NCI-H2227 (cell line): Measurements from ENCODE around the gene TMEM62.
"Not testable (repeated sequence)": the region's sequence is repeated elsewhere in the genome, so short reads cannot be mapped to it uniquely, and the experiment has no call there.

ENCODE experiments used
- DNase-seq: peaks from one replicate; lab custom pipeline; 2025; ENCODE audit not compliant: unreplicated experiment; lab: John Stamatoyannopoulos, UW

The TMEM62 gene

GRCh38 chr15:43175656-43176309 is 42.4 kb downstream of the TMEM62 start:
- not testable (repeated sequence) for DNase-seq

- DNase-seq: not testable (repeated sequence)
These were observed 43.8 kb downstream of the TMEM62 start for GRCh38 chr15:43177147-43177546.

DNA sequence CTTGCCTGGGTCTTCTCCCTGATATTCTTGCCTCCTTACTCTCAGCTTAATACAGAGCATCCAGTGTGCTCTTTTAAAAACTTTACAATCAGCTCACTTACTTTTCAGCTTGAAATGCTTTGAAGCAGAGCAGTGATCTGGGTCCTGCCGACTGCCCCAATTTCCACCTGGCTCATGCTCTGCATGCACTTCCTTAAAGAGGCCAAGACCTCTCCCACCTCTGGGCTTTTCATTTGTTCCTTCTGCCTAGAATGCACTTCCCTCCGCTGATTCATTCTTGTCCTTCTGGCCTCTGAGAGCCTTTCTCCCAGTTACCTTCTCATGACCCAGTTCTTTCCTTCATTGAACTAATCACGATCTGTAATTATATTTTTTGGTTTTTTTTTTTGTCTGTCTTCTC is 49.9 kb downstream of the TMEM62 start:
- no peak for DNase-seq

- no peak for DNase-seq
These were observed 51.2 kb downstream of the TMEM62 start for GRCh38 chr15:43184407-43185124.

GRCh38 chr15:43185157-43186002 is 52.0 kb downstream of the TMEM62 start, which contains the start of gene CCNDBP1:
CCNDBP1 (plus strand) TSS chr15:43185403; CDS start chr15:43185499, 96 bp downstream.
- peak; percentile 87 for DNase-seq

DNA sequence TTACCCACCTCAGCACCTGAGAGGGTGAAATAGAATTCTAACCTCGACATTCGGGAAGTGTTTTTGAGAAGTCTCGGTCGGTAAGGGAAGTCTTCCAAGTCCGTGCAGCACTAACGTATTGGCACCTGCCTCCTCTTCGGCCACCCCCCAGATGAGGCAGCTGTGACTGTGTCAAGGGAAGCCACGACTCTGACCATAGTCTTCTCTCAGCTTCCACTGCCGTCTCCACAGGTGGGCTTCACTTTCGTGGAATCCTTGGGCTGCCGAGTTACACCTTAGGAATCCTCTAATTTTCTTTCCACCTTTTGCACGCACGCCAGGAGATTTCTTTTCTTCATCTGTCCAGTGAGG is 52.6 kb downstream of the TMEM62 start:
- DNase-seq: no peak

DNA sequence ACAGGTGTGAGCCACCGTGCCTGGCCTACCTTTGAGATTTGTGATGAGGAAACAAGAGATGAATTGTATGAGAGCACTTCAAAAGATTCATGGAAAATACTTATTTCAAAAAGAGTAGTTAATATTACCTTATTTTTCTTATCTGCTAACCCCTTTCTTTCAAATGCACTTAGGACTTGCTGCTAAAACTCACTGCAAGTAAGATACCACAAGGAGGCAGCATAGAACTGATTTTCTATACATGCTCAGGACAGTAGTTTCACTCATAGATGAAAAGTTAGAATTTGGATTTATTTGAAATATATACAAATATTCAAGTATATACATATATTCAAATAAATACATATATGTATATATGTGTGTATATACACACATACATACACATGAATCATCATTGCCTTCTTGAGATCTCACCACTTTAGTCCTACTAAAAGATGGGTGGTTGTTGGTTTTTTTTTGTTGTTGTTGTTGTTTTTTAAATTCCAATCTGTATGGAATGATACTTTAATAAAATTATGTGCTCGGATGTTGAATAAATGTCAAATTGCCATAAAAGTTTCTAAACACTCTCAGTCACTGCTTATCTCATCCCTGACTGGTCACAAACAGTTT is 54.3 kb downstream of the TMEM62 start:
- DNase-seq: peak; percentile 37

DNA sequence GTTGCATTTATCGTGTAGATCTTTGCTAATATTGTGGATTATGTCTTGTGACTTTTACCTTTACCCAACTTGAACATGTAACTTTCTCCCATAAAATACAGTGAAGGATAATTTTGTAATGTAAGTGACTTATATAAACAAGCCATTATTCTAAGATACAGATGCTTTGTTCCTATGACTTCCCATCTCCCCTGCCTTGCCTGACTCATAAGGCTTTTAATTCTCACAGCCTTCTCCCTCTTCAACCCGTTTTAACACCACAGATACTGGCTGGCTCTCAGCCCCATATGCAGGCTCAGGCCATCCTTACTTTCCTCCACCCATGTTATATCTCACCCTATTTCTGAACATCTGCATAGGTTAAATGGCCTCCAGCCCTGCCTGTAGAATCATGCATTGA is 55.9 kb downstream of the TMEM62 start:
- DNase-seq: no peak

GRCh38 chr15:43190178-43190577 is 56.8 kb downstream of the TMEM62 start:
- no peak for DNase-seq

GRCh38 chr15:43193710-43194109 is 60.3 kb downstream of the TMEM62 start:
- DNase-seq: no peak

GRCh38 chr15:43194795-43195194 is 61.4 kb downstream of the TMEM62 start:
- no peak for DNase-seq

DNA sequence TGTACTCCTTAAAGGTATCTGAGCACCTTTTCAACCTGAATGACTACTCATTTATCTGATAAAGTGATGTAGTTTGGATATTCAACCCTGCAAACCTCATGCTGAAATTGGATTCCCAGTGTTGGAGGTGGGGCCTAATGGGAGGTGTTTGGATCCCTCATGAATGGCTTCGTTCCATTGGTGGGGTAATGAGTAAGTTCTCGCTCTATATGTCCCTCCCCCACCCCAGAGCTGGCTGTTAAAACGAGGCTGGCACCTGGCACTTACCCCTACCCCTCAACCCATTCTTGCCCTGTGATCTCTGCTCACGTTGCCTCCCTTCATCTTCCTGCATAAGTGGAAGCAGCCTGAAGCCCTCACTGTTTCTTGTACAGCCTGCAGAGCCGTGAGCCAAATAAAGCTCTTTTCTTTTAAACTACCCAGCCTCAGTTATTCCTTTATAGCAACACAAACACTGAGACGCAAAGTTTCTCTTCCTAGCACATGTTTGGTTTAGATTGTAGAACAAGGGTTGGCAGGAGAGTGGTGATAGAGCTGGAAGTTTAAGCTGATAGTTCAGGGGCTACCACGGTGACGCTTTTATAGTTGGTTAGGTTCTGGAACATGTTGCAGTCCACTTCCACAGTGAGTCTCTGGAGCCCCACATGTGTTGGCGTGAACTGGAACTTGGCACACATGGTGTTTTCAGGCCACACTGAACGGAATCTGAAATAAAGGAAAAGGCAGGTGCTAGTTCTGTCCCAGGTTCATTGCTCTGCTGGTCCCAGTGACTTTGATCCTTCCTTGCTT is 63.6 kb downstream of the TMEM62 start:
- DNase-seq: no peak

DNA sequence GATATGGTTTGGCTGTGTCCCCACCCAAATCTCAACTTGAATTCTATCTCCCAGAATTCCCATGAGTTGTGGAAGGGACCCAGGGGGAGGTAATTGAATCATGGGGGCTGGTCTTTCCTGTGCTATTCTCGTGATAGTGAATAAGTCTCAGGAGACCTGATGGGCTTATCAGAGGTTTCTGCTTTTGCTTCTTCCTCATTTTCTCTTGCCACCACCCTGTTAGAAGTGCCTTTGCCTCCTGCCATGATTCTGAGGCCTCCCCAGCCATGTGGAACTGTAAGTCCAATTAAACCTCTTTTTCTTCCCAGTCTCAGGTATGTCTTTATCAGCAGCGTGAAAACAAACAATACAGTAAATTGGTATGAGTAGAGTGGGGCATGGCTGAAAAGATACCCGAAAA is 64.4 kb downstream of the TMEM62 start:
- not testable (repeated sequence) for DNase-seq

DNA sequence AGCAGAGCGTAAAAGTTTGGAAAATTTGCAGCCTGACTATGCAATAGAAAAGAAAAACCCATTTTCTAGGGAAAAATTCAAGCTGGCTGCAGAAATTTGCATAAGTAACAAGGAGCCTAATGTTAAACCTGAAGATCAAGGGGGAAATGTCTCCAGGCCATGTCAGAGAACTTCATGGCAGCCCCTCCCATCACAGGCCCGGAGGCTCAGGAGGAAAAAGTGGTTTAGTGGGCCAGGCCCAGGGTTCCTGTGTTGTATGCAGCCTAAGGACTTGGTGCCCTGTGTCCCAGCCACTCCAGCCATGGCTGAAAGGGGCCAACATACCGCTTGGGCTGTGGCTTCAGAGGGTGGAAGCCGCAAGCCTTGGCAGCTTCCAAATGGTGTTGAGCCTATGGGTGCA is 65.2 kb downstream of the TMEM62 start:
- DNase-seq: not testable (repeated sequence)

GRCh38 chr15:43198992-43199391 is 65.6 kb downstream of the TMEM62 start:
- no peak for DNase-seq

DNA sequence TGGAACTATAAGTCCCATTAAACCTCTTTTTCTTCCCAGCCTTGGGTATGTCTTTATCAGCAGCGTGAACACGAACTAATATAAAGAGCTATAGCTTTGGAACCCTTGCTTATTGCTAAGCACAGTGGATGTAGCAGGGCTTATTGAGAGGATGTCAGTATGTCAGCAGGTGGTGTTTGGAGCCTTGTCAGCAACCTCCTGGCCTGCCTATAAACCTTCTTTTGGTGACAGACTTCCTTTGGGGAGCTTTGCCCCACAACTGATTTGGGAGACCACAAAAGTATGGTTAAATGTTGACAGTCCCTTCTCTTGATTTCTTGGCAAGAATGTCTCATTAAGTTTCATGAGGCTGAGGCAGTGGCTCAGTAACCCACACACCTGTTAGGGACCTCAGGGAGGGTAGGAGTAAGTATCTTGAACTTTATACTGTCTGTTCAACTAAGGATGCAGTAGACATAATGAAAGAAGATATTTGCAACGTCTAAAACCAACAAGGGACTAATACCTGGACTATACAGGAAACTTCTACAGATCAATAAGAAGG is 66.6 kb downstream of the TMEM62 start:
- no peak for DNase-seq

DNA sequence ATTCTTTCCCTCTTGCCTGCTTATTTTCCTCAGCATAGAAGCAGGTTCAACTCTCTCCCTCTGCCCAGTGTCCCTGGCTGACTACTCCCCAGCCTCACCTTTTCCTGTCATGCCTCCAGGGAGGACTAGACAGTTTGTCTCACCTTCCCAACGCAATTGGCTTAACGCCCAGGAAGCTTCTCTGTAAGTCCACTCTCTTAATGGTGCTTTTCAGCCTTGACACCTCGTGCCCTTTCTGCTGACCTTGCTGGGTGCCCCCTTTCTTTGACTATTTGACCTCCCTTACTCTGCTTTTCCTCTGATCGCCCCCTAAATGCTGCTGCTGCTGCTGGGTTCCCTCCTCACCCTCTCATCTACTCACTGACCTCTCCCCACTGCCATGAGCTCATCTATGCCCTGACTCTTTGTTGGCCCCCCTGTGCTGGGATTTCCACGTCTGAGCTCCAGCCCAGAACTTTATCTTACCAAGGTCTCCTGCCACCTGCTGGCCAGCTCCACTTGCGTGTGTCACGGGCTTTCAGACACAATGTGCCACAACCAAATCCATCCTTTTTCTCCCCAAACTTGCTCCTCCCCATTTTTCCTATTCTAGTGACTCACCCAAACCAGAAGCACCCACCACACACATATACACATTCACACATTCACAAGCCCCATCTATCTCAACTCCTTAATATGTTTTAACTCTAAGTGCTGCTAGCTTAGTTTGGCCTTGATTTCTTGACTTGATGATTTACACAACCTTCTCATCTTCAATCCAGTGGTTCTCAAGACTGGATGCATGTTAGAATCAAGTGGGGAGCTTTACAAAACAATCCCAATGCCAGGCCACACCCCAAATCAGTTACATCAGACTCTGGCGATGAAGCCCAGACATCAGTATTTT is 70.9 kb downstream of the TMEM62 start:
- peak; percentile 35 for DNase-seq

DNA sequence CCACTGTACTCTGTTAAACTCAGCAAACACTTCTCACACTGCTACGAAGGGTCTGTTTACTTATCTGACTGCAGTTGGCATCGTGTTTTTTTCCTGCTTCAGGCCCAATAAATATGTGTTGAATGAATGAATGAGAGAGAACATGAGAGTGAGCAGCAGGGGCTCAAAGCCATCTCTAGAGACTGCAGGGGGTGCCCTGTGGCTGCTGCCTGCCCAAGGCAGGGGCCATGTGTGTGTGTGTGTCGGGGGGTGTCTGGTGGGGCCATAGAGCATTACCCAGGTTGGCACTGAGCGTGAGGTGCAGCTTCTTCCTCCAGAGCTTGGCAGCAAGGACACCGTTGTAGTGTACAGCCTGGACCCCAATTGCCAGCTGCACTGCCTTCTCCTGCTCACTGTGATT is 72.7 kb downstream of the TMEM62 start:
- DNase-seq: no peak

- no peak for DNase-seq
These were observed 73.6 kb downstream of the TMEM62 start for GRCh38 chr15:43207024-43207423.
